ENCODE measurements around the gene ARR3. TPM values are rescaled to one million over a fixed set of nuclear protein-coding genes. Genes with fewer than 3 reads are reported as not detected.

The ARR3 gene
- polyA plus RNA-seq, 1 donor from 2014 or later: not detected

- H4K20me1 ChIP-seq (ENCODE audit: insufficient read depth): no peaks in the 10 kb centered on the region
- no peak overlapping the region for H3K9ac ChIP-seq (ENCODE audit: low read length)
- no peak overlapping the region for H3K4me2 ChIP-seq (ENCODE audit: low read length)
- H3K79me2 ChIP-seq (replicated peaks; ENCODE audit: insufficient read depth, low read length): no peaks in the 10 kb centered on the region
- no peaks in the 10 kb centered on the region for H3F3A ChIP-seq (ENCODE audit: insufficient read depth, low read length, poor library complexity, severe bottlenecking)
- no peaks in the 10 kb centered on the region for H3K27me3 ChIP-seq (ENCODE audit: insufficient read depth, low read depth, low read length)
- no peaks in the 10 kb centered on the region for H3K9me3 ChIP-seq (ENCODE audit: low read length)
- no peak overlapping the region for H3K4me3 ChIP-seq (ENCODE audit: low read length)
- no peak overlapping the region for H3K27ac ChIP-seq (ENCODE audit: low read length)
- H2AFZ ChIP-seq (ENCODE audit: low read depth, low read length): no peak overlapping the region
- no peaks in the 10 kb centered on the region for H3K9me2 ChIP-seq (ENCODE audit: insufficient read depth, low read length)
- no peaks in the 10 kb centered on the region for H3K36me3 ChIP-seq (ENCODE audit: insufficient read depth, low read length)
- TF ChIP-seq EZH2 (IDR thresholded peaks at IDR 0.05; ENCODE audit: borderline replicate concordance, insufficient read depth, low read length, poor library complexity, severe bottlenecking): no peak
- no peak for TF ChIP-seq EP300 (conservative IDR thresholded peaks at IDR 0.05; ENCODE audit: poor library complexity, severe bottlenecking)
- no peak for TF ChIP-seq REST (IDR thresholded peaks at IDR 0.05; ENCODE audit: borderline replicate concordance)
Measured at GRCh38 chrX:70254063-70254400, 14.1 kb upstream of the ARR3 start.

DNA sequence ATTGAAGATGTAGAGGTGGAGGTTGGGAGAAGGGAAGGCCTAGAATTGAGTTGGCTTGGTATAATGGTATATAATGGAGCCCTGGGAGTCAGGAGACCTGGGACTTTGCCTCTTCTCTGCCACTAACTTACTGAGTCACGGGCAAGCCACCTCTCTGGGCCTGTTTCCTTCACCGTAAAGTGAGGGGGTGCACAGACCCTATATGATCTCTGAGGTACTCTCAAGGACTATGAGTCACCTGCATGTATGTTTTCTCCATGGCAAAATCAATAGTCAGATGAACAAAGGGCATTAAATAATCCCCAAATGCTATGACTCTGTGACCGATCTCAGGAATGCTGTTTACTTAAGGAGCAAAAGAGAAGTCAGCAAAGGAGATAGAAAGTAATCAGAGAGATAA lies 13.2 kb upstream of the ARR3 start:
- TF ChIP-seq RAD21 (conservative IDR thresholded peaks at IDR 0.05): no peak
- no peak for TF ChIP-seq MXI1 (conservative IDR thresholded peaks at IDR 0.05; ENCODE audit: poor library complexity, severe bottlenecking)
- TF ChIP-seq, protein P1, sequence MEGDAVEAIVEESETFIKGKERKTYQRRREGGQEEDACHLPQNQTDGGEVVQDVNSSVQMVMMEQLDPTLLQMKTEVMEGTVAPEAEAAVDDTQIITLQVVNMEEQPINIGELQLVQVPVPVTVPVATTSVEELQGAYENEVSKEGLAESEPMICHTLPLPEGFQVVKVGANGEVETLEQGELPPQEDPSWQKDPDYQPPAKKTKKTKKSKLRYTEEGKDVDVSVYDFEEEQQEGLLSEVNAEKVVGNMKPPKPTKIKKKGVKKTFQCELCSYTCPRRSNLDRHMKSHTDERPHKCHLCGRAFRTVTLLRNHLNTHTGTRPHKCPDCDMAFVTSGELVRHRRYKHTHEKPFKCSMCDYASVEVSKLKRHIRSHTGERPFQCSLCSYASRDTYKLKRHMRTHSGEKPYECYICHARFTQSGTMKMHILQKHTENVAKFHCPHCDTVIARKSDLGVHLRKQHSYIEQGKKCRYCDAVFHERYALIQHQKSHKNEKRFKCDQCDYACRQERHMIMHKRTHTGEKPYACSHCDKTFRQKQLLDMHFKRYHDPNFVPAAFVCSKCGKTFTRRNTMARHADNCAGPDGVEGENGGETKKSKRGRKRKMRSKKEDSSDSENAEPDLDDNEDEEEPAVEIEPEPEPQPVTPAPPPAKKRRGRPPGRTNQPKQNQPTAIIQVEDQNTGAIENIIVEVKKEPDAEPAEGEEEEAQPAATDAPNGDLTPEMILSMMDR (IDR thresholded peaks at IDR 0.05; ENCODE audit: poor library complexity, severe bottlenecking): no peak
- no peak for TF ChIP-seq REST (IDR thresholded peaks at IDR 0.05; ENCODE audit: borderline replicate concordance)
- TF ChIP-seq EP300 (conservative IDR thresholded peaks at IDR 0.05; ENCODE audit: poor library complexity, severe bottlenecking): no peak
- no peak for TF ChIP-seq EZH2 (IDR thresholded peaks at IDR 0.05; ENCODE audit: borderline replicate concordance, insufficient read depth, low read length, poor library complexity, severe bottlenecking)
- TF ChIP-seq TAF1 (IDR thresholded peaks at IDR 0.05; ENCODE audit: low read depth): no peak
- no peak for TF ChIP-seq SMC3 (conservative IDR thresholded peaks at IDR 0.05; ENCODE audit: poor library complexity)
- TF ChIP-seq POLR2AphosphoS5 (IDR thresholded peaks at IDR 0.05): no peak
- Histone ChIP-seq H3K9me2 (ENCODE audit: insufficient read depth, low read length) (no peaks in the 10 kb centered on the region), H4K20me1 (ENCODE audit: insufficient read depth) (no peaks in the 10 kb centered on the region), H3K9ac (ENCODE audit: low read length) (no peak overlapping the region), H3K4me2 (ENCODE audit: low read length) (no peak overlapping the region), H3K27me3 (ENCODE audit: insufficient read depth, low read depth, low read length) (no peaks in the 10 kb centered on the region), H3K27ac (ENCODE audit: low read length) (no peak overlapping the region), H3K79me2 (replicated peaks; ENCODE audit: insufficient read depth, low read length) (no peaks in the 10 kb centered on the region), H3K4me3 (ENCODE audit: low read length) (no peak overlapping the region), H2AFZ (ENCODE audit: low read depth, low read length) (no peak overlapping the region), H3F3A (ENCODE audit: insufficient read depth, low read length, poor library complexity, severe bottlenecking) (no peaks in the 10 kb centered on the region), H3K9me3 (ENCODE audit: low read length) (no peaks in the 10 kb centered on the region), H3K36me3 (ENCODE audit: insufficient read depth, low read length) (no peaks in the 10 kb centered on the region)
